Measurements from ENCODE around the gene LRP11. TPM values are rescaled to one million over a fixed set of nuclear protein-coding genes. Genes with fewer than 3 reads are reported as not detected.
"Not testable (repeated sequence)": the region's sequence is repeated elsewhere in the genome, so short reads cannot be mapped to it uniquely, and the experiment has no call there.

LRP11 gene
- total RNA-seq, 1 donor = 0.21 TPM

GRCh38 chr6:149864578-149865535, 698 bp upstream of the LRP11 start:
- Histone ChIP-seq H3K4me3 (ENCODE audit: low read length) (no peak overlapping the region), H3K4me1 (ENCODE audit: insufficient read depth, low read length) (peaks cover 21% of the 10 kb centered on the region), H3K9me3 (ENCODE audit: low read depth, low read length) (no peaks in the 10 kb centered on the region), H3K27me3 (ENCODE audit: insufficient read depth, low read length) (peaks cover 9% of the 10 kb centered on the region)

- Histone ChIP-seq H3K4me3 (ENCODE audit: low read length) (peak overlapping the region; percentile 49), H3K27me3 (ENCODE audit: insufficient read depth, low read length) (peaks cover 9% of the 10 kb centered on the region), H3K4me1 (ENCODE audit: insufficient read depth, low read length) (peaks cover 21% of the 10 kb centered on the region), H3K9me3 (ENCODE audit: low read depth, low read length) (no peaks in the 10 kb centered on the region)
These were observed 1.0 kb downstream of the LRP11 start for GRCh38 chr6:149862922-149863697.

- not testable (repeated sequence) for H3K4me3 ChIP-seq (ENCODE audit: low read length); H3K27me3 ChIP-seq (ENCODE audit: insufficient read depth, low read length); H3K9me3 ChIP-seq (ENCODE audit: low read depth, low read length)
- H3K4me1 ChIP-seq (ENCODE audit: insufficient read depth, low read length) = peaks cover 21% of the 10 kb centered on the region
These were observed 1.8 kb downstream of the LRP11 start for GRCh38 chr6:149862424-149862738.

- H3K4me1 ChIP-seq (ENCODE audit: insufficient read depth, low read length) = peaks cover 21% of the 10 kb centered on the region
- H3K4me3 ChIP-seq (ENCODE audit: low read length) = no peak overlapping the region
- no peaks in the 10 kb centered on the region for H3K9me3 ChIP-seq (ENCODE audit: low read depth, low read length)
- H3K27me3 ChIP-seq (ENCODE audit: insufficient read depth, low read length) = peaks cover 9% of the 10 kb centered on the region
These were observed 2.3 kb downstream of the LRP11 start for GRCh38 chr6:149861603-149862423.

GRCh38 chr6:149860834-149861602, 3.1 kb downstream of the LRP11 start:
- no peak overlapping the region for H3K4me3 ChIP-seq (ENCODE audit: low read length)
- peaks cover 9% of the 10 kb centered on the region for H3K27me3 ChIP-seq (ENCODE audit: insufficient read depth, low read length)
- H3K4me1 ChIP-seq (ENCODE audit: insufficient read depth, low read length) = peaks cover 21% of the 10 kb centered on the region
- no peaks in the 10 kb centered on the region for H3K9me3 ChIP-seq (ENCODE audit: low read depth, low read length)

- peaks cover 9% of the 10 kb centered on the region for H3K27me3 ChIP-seq (ENCODE audit: insufficient read depth, low read length)
- no peak overlapping the region for H3K4me3 ChIP-seq (ENCODE audit: low read length)
- peaks cover 21% of the 10 kb centered on the region for H3K4me1 ChIP-seq (ENCODE audit: insufficient read depth, low read length)
These were observed 3.7 kb downstream of the LRP11 start for GRCh38 chr6:149860513-149860833.

GRCh38 chr6:149859938-149860337, 4.2 kb downstream of the LRP11 start:
- peaks cover 21% of the 10 kb centered on the region for H3K4me1 ChIP-seq (ENCODE audit: insufficient read depth, low read length)
- H3K4me3 ChIP-seq (ENCODE audit: low read length) = no peak overlapping the region
- peaks cover 9% of the 10 kb centered on the region for H3K27me3 ChIP-seq (ENCODE audit: insufficient read depth, low read length)
- H3K9me3 ChIP-seq (ENCODE audit: low read depth, low read length) = no peaks in the 10 kb centered on the region

More at GRCh38 chr6:149860513-149860833, 3.7 kb downstream of the LRP11 start:
- H3K9me3 ChIP-seq (ENCODE audit: low read depth, low read length) = no peaks in the 10 kb centered on the region

- H3K4me1 ChIP-seq (ENCODE audit: insufficient read depth, low read length) = peaks cover 16% of the 10 kb centered on the region
- H3K9me3 ChIP-seq (ENCODE audit: low read depth, low read length) = no peaks in the 10 kb centered on the region
- no peak overlapping the region for H3K4me3 ChIP-seq (ENCODE audit: low read length)
- peaks cover 9% of the 10 kb centered on the region for H3K27me3 ChIP-seq (ENCODE audit: insufficient read depth, low read length)
These were observed 4.8 kb downstream of the LRP11 start for GRCh38 chr6:149859368-149859767.

GRCh38 chr6:149857541-149857940, 6.6 kb downstream of the LRP11 start:
- Histone ChIP-seq H3K4me3 (ENCODE audit: low read length) (no peak overlapping the region), H3K27me3 (ENCODE audit: insufficient read depth, low read length) (peaks cover 9% of the 10 kb centered on the region), H3K4me1 (ENCODE audit: insufficient read depth, low read length) (peaks cover 6% of the 10 kb centered on the region), H3K9me3 (ENCODE audit: low read depth, low read length) (no peaks in the 10 kb centered on the region)

- H3K4me3 ChIP-seq (ENCODE audit: low read length) = no peak overlapping the region
These were observed 7.7 kb downstream of the LRP11 start for GRCh38 chr6:149856256-149856994.

GRCh38 chr6:149855741-149856140, 8.4 kb downstream of the LRP11 start:
- H3K27me3 ChIP-seq (ENCODE audit: insufficient read depth, low read length) = peaks cover 2% of the 10 kb centered on the region
- H3K4me3 ChIP-seq (ENCODE audit: low read length) = no peak overlapping the region
- H3K4me1 ChIP-seq (ENCODE audit: insufficient read depth, low read length) = peaks cover 14% of the 10 kb centered on the region
- H3K9me3 ChIP-seq (ENCODE audit: low read depth, low read length) = no peaks in the 10 kb centered on the region

More at GRCh38 chr6:149856256-149856994, 7.7 kb downstream of the LRP11 start:
- H3K4me1 ChIP-seq (ENCODE audit: insufficient read depth, low read length) = peaks cover 14% of the 10 kb centered on the region
- no peaks in the 10 kb centered on the region for H3K9me3 ChIP-seq (ENCODE audit: low read depth, low read length)
- H3K27me3 ChIP-seq (ENCODE audit: insufficient read depth, low read length) = peaks cover 3% of the 10 kb centered on the region

- no peak overlapping the region for H3K4me3 ChIP-seq (ENCODE audit: low read length)
- no peaks in the 10 kb centered on the region for H3K9me3 ChIP-seq (ENCODE audit: low read depth, low read length)
- H3K27me3 ChIP-seq (ENCODE audit: insufficient read depth, low read length) = no peaks in the 10 kb centered on the region
- peaks cover 14% of the 10 kb centered on the region for H3K4me1 ChIP-seq (ENCODE audit: insufficient read depth, low read length)
These were observed 9.0 kb downstream of the LRP11 start for GRCh38 chr6:149855040-149855654.

GRCh38 chr6:149854532-149854931, 9.6 kb downstream of the LRP11 start:
- no peaks in the 10 kb centered on the region for H3K9me3 ChIP-seq (ENCODE audit: low read depth, low read length)
- peaks cover 14% of the 10 kb centered on the region for H3K4me1 ChIP-seq (ENCODE audit: insufficient read depth, low read length)
- no peaks in the 10 kb centered on the region for H3K27me3 ChIP-seq (ENCODE audit: insufficient read depth, low read length)
- H3K4me3 ChIP-seq (ENCODE audit: low read length) = no peak overlapping the region
